Stomach (tissue), 4 donors: ENCODE results near the gene NCKAP5.

ENCODE experiments used
- EP300 ChIP-seq: sonication (generic); formaldehyde crosslinking; IDR thresholded peaks from one replicate; pipeline ENCODE4 v1.6.1; 2017; ENCODE audit warnings: antibody characterized with exemption
- POLR2A ChIP-seq, 4 donors: fragments of 450-650 bp; IDR thresholded peaks; one replicate each; pipeline ENCODE4 v1.6.1; 2016; ENCODE audit warnings: antibody characterized with exemption in 4 of 4, control low read depth in 2 of 4, mild to moderate bottlenecking in 1 of 4, moderate library complexity in 1 of 4
- POLR2AphosphoS5 ChIP-seq, 3 donors: sonication (generic); formaldehyde crosslinking; IDR thresholded peaks; one replicate each; pipeline ENCODE4 v1.6.1; 2016; ENCODE audit warnings: antibody characterized with exemption in 3 of 3
- TF ChIP-seq, protein P1 (sequence below), 7 experiments: fragments of 450-650 bp in 4 of 7; fragments of 200-600 bp in 3 of 7; sonication (generic) in 3 of 7; IDR thresholded peaks; one replicate each; pipeline ENCODE4 v1.5.1; 2016 to 2019; ENCODE audit warnings: antibody characterized with exemption in 7 of 7, control low read depth in 2 of 7, mild to moderate bottlenecking in 1 of 7

GRCh38 chr2:133255360-133255759, 312.9 kb downstream of the NCKAP5 start:
- TF ChIP-seq, protein P1, sequence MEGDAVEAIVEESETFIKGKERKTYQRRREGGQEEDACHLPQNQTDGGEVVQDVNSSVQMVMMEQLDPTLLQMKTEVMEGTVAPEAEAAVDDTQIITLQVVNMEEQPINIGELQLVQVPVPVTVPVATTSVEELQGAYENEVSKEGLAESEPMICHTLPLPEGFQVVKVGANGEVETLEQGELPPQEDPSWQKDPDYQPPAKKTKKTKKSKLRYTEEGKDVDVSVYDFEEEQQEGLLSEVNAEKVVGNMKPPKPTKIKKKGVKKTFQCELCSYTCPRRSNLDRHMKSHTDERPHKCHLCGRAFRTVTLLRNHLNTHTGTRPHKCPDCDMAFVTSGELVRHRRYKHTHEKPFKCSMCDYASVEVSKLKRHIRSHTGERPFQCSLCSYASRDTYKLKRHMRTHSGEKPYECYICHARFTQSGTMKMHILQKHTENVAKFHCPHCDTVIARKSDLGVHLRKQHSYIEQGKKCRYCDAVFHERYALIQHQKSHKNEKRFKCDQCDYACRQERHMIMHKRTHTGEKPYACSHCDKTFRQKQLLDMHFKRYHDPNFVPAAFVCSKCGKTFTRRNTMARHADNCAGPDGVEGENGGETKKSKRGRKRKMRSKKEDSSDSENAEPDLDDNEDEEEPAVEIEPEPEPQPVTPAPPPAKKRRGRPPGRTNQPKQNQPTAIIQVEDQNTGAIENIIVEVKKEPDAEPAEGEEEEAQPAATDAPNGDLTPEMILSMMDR (IDR thresholded peaks at IDR 0.05): no peak
- no peak for TF ChIP-seq POLR2AphosphoS5 (IDR thresholded peaks at IDR 0.05)
- TF ChIP-seq EP300: no peak
- TF ChIP-seq POLR2A (IDR thresholded peaks at IDR 0.05): no peak
